ENCODE data around the gene KRT74.

The KRT74 gene

DNA sequence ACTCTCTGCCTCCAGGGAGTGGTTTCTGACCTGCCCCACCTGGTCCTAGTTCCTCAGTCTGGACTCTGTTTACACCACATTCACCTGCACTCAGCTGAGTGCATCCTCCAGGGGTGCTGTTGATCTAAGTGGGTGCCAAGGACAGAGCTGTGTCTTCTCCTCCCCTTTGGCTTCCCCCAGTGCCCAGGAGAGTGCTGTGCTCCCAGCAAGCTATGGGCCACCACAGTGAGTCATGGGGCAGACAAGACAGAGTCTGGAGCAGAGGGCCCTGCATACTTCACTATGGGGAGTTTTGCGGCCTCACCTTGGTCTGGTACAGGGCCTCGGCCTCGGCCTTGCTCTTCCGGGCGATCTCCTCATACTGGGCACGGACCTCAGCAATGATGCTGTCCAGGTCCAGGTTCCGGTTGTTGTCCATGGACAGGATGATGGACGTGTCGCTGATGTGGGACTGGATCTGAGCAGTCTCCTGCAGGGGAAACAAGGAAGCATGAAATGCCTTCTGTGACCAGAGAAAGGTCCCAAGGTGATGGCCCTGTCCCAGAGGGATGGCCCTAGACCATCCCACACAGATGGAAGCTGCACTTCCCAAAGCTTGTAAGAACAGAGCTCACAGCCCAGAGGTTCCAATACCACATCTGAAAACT, 39.9 kb upstream of the KRT74 start:
- TF ChIP-seq, protein P1, sequence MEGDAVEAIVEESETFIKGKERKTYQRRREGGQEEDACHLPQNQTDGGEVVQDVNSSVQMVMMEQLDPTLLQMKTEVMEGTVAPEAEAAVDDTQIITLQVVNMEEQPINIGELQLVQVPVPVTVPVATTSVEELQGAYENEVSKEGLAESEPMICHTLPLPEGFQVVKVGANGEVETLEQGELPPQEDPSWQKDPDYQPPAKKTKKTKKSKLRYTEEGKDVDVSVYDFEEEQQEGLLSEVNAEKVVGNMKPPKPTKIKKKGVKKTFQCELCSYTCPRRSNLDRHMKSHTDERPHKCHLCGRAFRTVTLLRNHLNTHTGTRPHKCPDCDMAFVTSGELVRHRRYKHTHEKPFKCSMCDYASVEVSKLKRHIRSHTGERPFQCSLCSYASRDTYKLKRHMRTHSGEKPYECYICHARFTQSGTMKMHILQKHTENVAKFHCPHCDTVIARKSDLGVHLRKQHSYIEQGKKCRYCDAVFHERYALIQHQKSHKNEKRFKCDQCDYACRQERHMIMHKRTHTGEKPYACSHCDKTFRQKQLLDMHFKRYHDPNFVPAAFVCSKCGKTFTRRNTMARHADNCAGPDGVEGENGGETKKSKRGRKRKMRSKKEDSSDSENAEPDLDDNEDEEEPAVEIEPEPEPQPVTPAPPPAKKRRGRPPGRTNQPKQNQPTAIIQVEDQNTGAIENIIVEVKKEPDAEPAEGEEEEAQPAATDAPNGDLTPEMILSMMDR (IDR thresholded peaks at IDR 0.05), result no peak
- no peak overlapping the region for H2AFZ ChIP-seq
- H3K9me3 ChIP-seq (ENCODE audit: control insufficient read depth, low read length), result no peaks in the 10 kb centered on the region
- H3K4me2 ChIP-seq (ENCODE audit: low read length), result no peak overlapping the region
- H3K4me1 ChIP-seq, result no peaks in the 10 kb centered on the region
- no peaks in the 10 kb centered on the region for H3K79me2 ChIP-seq
- no peak overlapping the region for H3K27ac ChIP-seq
- no peak overlapping the region for H3K4me3 ChIP-seq (ENCODE audit: low read depth, low read length)
- H3K36me3 ChIP-seq (ENCODE audit: control insufficient read depth, insufficient read depth, low read length), result no peaks in the 10 kb centered on the region
- H3K27me3 ChIP-seq (ENCODE audit: control insufficient read depth, insufficient read depth, low read length), result no peaks in the 10 kb centered on the region
- no peak overlapping the region for H3K9ac ChIP-seq

DNA sequence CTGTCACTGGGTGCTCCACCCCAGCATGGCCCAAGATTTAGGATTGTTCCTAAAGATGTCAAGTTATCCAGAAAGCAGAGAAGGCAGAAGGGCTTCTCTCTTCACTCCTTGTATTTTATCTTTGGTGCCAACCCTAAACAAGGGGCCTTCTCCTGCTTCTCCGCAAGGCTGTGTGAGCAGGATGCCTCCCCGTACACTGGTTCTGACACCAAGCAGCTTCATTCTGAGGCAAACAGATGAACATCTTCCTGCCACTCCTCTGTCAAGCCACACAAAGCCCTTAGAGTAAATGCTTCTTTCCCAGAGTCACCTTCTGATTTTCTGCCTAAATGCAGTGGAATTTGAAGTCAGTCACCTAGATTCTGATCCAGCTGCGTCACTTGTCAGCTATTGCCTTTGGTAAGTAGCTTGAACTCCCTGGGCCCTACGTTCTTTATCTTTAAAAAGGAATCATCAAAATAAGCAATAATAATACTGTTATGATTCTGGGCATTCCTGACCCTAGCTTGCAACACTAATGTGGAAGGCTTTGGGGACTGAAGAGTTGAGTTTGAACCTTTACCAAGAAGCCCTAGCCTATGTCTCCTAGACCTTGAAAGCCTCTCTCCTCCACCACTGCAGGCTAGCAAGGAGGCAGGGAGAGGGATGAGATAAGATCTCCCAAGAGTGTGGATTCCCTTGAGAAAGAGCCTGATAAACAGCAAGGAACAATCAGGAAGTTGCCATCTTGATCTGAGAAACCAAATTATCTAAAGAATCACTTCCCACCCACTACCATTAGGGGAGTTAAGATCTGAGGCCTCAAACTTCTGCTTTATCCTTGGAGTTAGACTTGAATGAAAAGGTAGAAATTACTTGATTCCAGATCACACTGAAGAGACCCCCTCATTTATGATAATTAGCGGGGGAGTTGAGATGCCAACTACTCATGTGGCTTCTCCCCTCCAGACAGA, 39.1 kb upstream of the KRT74 start:
- Histone ChIP-seq H2AFZ (no peak overlapping the region), H3K9ac (no peak overlapping the region), H3K4me2 (ENCODE audit: low read length) (no peak overlapping the region), H3K27ac (no peak overlapping the region), H3K4me3 (ENCODE audit: low read depth, low read length) (no peak overlapping the region), H3K9me3 (ENCODE audit: control insufficient read depth, low read length) (no peaks in the 10 kb centered on the region), H3K27me3 (ENCODE audit: control insufficient read depth, insufficient read depth, low read length) (no peaks in the 10 kb centered on the region), H3K79me2 (no peaks in the 10 kb centered on the region), H3K4me1 (no peaks in the 10 kb centered on the region), H3K36me3 (ENCODE audit: control insufficient read depth, insufficient read depth, low read length) (no peaks in the 10 kb centered on the region)
- TF ChIP-seq, protein P1 (IDR thresholded peaks at IDR 0.05), result no peak

DNA sequence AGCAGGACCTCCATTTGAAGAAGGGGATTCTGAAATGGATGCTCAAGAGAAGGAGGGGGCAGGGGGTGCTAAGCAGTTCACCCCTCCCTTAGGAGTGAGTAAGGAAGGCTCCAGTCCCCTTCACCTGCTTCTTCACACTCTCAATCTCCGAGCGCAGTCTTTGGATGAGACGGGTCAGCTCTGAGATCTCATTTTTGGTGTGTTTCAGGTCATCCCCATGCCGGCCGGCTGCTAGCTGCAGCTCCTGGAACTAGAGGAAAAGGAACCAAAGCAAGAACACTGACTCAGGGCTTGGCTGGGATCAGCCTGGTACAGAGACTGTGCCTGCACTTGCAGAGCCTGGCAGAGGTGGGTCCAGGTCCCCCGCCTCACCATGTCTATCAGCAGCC, 37.4 kb upstream of the KRT74 start:
- H3K27me3 ChIP-seq (ENCODE audit: control insufficient read depth, insufficient read depth, low read length), result no peaks in the 10 kb centered on the region
- H3K27ac ChIP-seq, result no peak overlapping the region
- no peaks in the 10 kb centered on the region for H3K4me1 ChIP-seq
- H3K9me3 ChIP-seq (ENCODE audit: control insufficient read depth, low read length), result no peaks in the 10 kb centered on the region
- no peaks in the 10 kb centered on the region for H3K79me2 ChIP-seq
- no peak overlapping the region for H3K4me3 ChIP-seq (ENCODE audit: low read depth, low read length)
- no peak overlapping the region for H2AFZ ChIP-seq
- H3K9ac ChIP-seq, result no peak overlapping the region
- TF ChIP-seq, protein P1 (IDR thresholded peaks at IDR 0.05), result no peak
- no peaks in the 10 kb centered on the region for H3K36me3 ChIP-seq (ENCODE audit: control insufficient read depth, insufficient read depth, low read length)
- no peak overlapping the region for H3K4me2 ChIP-seq (ENCODE audit: low read length)

DNA sequence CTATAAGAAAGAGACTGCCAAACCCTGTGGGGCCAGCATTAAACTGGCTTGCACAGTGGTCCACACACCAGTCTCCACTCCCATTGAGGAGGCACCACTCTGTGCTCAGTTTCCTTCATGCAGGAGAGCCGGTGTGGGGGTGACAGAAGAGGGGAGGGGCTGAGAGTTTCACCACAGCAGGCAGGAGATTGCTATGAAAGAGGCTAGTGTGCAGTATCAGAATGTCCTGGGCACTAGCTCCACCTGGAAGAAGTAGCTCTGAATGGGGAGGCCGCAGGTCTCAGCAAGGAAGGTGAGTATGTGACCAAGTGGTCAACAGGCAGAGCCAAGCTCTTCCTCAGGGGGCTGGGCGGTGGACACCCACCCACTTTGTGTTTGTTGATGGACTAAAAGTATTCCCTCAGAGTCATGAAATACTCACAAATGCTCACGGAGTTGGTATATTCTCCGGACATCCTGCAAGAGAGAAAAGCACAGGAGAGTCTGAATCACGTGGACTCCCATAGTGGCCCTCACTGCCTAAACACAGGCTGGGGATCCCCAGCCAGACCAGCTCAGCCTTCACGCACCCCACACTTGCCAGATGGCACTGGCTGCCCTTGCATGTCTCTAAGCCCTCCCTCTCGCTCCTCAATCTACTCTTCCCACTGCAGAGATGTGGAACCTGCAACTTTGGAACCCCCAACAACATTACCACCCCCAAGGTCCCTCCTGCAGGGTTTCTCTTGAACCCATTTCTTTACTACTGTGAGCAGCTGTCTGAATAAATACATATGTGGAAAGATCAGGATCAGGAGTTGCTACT, 35.4 kb upstream of the KRT74 start:
- H3K27me3 ChIP-seq (ENCODE audit: control insufficient read depth, insufficient read depth, low read length), result no peaks in the 10 kb centered on the region
- no peaks in the 10 kb centered on the region for H3K79me2 ChIP-seq
- no peak overlapping the region for H3K4me2 ChIP-seq (ENCODE audit: low read length)
- H3K4me3 ChIP-seq (ENCODE audit: low read depth, low read length), result no peak overlapping the region
- TF ChIP-seq, protein P1 (IDR thresholded peaks at IDR 0.05), result no peak
- no peaks in the 10 kb centered on the region for H3K9me3 ChIP-seq (ENCODE audit: control insufficient read depth, low read length)
- no peak overlapping the region for H3K27ac ChIP-seq
- no peaks in the 10 kb centered on the region for H3K4me1 ChIP-seq
- no peaks in the 10 kb centered on the region for H3K36me3 ChIP-seq (ENCODE audit: control insufficient read depth, insufficient read depth, low read length)
- H3K9ac ChIP-seq, result no peak overlapping the region
- H2AFZ ChIP-seq, result no peak overlapping the region

Measured in parathyroid adenoma (tissue), 2 donors.